IPS-NIHi7 (cell line): ENCODE measurements around the gene ABCC2.
"Not testable (repeated sequence)": the region's sequence is repeated elsewhere in the genome, so short reads cannot be mapped to it uniquely, and the experiment has no call there.

ENCODE experiments used
- DNase-seq: peaks from one replicate; pipeline ENCODE4 v3.0.0; 2012; ENCODE audit warnings: mixed read lengths; ENCODE audit errors: extremely low spot score

Gene ABCC2

DNA sequence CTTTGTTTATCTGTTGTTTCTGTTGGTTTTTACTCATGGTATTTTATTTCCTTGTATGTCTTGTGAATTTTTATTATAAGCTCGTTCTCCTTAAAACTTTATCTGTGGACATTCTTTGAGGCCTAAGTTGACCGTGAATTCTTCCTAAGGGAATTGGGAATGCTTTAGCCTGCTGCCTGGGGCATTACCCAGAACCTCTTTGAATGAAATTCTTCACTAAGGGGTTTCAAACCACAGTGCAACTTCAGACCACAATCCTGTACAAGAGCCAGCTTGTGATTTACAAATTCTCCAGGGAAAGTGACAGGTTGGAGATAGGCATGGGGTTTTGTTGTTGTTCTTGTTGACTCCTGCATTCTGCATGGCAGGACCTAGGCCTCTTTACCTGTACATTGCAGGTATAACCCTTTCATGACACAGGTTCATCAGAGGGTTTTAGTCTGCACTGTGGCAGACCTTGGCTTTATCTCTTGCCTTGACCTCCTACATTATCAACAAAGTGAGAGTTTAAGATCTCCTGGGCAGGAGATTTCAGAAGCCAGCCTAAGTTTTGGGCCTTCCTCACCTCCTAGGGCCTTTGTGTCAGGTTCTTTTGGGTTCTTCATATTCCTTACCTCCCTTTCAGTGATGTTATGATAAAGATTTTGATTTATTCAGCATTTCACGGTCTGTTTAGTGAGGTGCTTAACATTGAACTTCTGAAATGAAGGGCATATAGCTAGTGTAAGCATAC lies 70.2 kb downstream of the ABCC2 start:
- peak; percentile 3 for DNase-seq

DNA sequence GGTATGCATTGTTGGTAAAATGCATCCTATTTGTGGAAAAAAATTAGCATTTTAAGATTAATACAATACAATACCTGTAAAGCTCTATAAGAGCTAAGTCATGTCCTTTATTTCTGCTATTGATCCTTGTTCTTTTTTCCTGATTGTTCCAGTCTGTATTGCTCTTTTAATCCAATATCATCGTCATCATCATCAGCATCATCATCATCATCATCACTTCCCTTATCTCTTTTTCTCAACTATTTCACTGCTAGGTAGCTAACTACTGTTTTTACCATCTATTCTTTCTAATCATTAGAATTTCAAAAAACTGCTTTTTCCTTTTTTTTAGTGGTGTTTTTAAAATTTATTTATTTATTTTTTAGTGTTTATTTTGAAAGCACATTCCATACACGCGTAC lies 71.2 kb downstream of the ABCC2 start:
- DNase-seq: no peak

DNA sequence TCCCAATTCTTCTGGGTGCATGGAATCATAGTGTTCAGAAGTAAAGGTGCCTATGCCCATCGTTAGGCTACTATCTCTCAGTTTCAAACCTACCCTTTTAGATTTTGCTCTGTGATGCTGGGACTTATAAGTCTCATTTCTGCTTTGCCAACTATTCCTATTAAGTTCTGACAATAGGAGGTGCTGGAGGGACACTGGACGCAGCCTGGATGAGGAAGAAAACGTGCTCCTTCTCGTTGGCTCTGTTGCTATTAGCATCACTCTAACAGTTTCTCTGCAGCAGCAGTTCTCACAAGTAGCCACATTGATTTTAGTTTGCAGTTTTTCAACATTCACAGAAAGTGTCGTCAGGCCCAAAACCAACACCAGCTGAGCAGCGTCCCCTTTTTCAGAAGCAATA lies 72.4 kb downstream of the ABCC2 start:
- peak; percentile 50 for DNase-seq

DNA sequence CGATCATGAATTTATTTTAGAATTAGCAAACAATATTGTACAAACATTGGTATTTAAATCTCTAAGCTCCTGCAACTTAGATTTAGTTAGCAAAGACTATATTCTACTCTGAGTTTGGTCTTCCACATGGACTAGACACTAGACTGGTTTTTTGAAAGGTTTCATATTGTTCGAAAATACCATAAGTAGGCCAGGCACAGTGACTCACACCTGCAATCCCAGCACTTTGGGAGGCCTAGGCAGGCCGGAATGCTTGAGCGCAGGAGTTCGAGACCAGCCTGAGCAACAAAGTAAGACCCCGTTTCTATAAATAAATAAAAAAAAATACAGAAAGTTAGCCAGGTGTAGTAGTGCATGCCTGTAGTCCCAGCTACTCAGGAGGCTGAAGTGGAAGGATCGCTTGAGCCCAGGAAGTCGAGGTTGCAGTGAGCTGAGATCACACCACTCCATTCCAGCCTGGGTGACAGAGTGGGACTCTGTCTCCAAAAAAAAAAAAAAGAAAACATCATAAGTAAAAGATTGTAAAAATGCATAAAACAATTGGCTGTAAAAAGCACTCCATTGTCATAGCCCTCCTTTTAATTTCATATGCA lies 73.1 kb downstream of the ABCC2 start:
- no peak for DNase-seq

DNA sequence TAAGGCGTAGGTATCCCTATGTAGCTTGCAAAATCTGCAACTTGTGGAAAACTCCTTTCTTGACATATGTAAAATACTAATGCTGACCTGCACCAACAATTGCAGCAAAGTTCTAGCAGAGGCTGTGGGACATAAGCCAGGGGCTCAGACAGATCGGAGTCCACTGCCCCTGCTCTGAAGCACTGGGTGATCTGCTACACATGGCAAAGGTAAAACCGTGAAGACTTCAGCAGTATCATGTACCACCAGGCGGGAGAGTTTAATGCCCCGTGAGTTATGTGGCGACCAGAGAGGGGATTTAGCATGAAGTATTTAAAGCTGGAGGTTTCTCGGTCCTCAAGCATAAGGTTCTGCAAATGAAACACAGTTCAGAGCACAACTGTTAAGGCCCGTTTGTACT lies 76.4 kb downstream of the ABCC2 start:
- peak; percentile 1 for DNase-seq

DNA sequence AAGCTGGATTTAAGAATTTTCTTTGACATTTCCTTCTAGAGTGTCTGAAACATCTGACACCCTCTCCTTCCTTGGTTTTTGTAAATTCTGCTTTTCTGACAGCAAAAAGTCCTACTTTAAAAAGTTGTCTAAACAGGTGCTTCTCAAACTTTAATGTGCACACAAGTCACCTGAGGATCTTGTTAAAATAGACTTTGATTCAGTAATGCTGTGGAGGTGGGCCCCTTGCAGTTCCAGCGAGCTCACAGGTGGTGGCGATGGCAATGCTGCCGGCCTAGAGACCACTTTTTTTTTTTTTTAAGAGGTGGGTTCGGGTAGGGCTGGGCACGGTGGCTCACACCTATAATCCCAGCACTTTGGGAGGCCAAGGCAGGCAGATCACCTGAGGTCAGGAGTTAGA lies 77.1 kb downstream of the ABCC2 start:
- DNase-seq: peak; percentile 55

DNA sequence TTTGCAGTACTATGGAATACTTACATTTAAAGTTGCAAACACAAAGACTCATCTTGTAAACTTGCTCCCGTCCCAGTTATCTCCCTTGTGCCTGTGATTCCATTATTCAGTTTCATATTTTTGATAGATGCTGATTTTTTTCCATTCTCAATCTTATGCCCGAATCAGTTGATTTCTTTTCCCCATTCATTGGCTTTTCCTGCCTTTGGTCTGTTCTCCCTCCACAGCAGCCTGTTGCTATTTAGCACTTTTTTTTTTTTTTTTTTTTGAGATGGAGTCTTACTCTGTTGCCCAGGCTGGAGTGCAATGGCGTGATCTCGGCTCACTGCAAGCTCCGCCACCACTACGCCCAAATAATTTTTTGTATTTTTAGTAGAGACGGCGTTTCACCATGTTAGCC lies 78.0 kb downstream of the ABCC2 start:
- no peak for DNase-seq

DNA sequence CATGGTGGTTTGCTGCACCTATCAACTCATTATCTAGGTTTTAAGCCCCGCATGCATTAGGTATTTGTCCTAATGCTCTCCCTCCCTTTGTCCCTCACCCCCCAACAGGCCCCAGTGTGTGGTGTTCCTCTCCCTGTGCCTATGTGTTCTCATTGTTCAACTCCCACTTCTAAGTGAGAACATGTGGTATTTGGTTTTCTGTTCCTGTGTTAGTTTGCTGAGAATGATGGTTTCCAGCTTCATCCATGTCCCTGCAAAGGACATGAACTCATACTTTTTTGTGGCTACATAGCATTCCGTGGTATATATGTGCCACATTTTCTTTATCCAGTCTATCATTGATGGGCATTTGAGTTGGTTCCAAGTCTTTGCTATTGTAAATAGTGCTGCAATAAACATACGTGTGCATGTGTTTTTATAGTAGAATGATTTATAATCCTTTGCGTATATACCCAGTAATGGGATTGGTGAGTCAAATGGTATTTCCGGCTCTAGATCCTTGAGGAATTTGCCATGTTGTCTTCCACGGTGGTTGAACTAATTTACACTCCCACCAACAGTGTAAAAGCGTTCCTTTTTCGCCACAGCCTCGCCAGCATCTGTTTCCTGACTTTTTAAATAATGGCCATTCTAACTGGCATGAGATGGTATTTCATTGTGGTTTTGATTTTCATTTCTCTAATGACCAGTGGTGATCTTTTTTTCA lies 81.2 kb downstream of the ABCC2 start:
- DNase-seq: not testable (repeated sequence)

DNA sequence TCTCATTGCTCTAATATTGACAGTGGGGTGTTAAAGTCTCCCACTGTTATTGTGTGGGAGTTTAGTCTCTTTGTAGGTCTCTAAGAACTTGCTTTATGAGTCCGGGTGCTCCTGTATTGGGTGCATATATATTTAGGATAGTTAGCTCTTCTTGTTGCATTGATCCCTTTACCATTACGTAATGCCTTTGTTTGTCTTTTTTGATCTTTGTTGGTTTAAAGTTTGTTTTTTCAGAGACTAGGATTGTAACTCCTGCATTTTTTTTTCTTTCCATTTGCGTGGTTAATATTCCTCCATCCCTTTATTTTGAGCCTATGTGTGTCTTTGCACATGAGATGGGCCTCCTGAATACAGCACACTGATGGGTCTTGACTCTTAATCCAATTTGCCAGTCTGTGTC lies 84.8 kb downstream of the ABCC2 start:
- not testable (repeated sequence) for DNase-seq

DNA sequence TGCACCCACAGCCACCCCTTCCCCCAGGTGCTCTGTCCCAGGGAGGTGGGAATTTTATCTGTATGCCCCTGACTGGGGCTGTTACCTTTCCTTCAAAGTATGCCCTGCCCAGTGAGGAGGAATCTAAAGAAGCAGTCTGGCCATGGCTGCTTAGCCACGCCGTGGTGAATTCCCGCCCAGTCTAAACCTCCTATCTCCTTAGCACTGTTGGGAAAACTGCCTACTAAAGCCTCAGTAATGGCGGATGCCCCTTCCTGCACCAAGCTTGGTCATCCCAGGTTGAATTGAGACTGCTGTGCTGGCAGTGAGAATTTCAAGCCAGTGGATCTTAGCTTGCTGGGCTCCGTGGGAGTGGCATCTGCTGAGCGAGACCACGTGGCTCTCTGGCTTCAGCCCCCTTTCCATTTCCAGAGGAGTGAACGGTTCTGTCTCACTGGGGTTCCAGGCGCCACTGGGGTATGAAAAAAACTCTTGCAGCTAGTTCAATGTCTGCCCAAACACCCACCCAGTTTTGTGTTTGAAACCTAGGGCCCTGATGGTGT lies 87.2 kb downstream of the ABCC2 start:
- peak; percentile 5 for DNase-seq

DNA sequence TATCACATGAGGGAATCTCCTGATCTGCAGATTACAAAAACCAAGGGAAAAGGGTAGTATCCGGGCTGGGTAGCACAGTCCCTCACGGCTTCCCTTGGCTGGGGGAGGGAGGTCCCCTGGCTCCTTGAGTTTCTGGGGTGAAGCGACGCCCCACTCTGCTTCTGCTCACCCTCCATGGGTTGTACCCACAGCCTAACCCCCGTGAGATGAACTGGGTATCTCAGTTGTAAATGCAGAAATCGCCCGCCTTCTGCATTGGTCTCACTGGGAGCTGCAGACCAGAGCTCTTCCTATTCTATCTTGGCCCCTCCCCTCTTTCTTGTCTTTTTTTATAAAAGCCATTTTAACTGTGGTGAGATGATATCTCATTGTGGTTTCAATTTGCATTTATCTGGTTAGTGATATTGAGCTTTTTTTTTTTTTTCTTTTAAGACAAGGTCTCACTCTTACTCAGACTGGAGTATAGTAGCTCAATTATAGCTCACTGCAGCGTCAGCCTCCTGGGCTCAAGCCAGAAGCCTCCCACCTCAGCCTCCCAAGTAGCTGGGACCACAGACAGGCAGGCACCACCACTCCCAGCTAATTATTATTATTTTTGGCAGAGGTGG lies 87.8 kb downstream of the ABCC2 start:
- DNase-seq: no peak

DNA sequence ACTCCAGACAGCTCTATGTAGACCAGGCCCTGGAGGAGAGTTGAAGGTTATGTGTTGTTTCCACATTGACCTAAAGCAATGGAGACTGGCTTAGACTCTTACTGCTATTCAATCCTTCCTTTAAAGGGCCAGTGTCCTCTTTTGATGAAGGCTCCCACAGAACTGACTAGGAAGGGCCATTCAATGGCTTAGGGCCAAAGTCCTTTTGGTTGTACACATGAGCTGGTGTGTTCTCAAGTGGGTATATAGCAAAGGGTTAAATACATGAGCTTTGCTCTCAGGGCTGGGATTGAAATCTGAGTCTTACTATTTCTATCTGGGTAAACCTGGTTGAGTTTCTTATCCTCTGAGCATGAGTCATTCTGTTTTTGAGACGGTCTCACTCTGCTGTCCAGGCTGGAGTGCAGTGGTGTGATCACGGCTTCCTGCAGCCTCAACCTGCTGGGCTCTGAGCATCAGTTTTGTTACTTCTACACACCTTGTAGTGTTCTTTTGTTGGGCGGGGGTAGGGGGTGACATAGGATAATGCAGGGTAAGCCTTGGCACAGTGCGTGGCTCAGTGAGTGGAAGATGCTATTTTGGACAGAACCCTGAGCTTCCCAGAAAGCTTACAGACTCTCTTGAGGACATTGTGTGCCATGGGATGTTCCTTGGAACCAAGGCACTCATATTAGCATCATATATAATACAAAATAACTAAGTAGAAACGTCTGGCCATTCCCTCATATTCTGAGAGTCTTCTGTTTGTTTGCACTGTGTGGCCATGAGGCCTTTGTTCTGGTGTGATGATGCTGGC lies 90.1 kb downstream of the ABCC2 start:
- DNase-seq: peak; percentile 8

DNA sequence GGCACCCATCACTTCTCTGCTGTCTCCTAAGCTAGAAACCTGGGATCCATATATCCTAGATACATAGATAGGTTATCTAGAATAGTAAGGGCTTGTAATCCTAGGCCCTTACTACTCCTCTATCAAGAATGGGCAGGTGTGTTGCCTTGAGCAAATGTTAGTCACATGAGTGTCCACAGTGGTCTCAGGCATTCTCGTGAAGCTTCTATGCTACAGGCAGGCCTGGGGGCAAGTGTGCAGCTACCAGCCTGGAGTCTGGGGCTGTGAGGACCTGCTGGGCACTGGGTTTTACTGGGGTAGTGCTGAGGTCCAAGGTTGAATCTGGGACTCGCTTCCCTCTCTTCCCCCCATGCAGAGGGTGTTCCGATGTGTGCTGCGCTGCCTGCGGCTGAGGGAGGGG lies 91.4 kb downstream of the ABCC2 start:
- no peak for DNase-seq

DNA sequence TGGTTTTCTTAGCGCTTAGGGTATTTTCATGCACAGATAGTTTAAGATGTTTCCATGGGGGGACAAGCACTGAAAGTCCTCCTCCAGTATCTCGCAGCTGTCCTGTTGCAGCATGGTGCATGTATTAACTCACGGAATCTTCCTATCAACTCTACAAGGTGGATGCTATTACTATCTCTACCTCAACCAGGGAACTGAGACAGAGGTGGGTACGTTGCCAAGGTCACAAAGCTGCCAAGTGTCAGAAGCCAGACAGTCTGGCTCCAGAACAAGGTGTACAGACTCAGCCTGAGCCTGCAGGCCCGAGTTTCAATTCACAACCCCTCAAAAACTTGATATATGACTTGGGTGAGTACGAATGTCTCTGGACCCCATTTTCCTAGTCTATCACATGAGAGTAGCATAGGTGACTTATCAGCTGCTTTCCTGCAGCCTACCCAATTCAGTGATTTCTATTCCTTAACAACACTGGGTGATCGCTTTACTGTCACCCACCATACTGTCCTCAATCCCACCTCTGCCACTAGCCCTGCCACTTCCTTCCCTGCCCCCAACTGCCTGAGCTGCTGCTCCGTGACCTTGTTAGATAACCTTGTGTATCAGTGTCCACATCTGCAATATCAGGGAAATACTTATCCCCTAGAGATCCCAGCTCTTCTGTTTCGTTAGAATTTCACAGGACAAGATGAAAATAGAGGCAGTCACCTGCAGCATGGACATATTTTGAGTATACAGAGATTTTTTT lies 92.1 kb downstream of the ABCC2 start:
- peak; percentile 8 for DNase-seq

DNA sequence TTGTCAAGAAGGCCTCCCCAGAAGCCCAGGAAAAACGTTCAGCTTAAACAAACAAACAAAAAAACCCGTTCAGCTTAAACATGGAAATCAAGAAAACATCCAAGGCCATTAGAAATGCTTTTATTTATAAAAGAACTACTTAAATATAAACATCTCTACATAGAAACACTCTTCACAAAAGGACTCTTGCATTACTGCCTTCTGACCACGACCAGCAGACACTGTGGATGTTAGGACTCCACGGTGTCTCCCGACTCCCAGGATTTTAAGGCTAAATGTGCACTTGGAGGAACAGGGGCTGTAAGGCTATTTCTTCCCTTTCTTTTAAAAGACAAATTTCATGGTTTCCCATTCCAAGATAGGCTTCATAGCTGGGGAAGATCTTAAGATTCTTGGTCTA lies 93.0 kb downstream of the ABCC2 start:
- DNase-seq: peak; percentile 5

DNA sequence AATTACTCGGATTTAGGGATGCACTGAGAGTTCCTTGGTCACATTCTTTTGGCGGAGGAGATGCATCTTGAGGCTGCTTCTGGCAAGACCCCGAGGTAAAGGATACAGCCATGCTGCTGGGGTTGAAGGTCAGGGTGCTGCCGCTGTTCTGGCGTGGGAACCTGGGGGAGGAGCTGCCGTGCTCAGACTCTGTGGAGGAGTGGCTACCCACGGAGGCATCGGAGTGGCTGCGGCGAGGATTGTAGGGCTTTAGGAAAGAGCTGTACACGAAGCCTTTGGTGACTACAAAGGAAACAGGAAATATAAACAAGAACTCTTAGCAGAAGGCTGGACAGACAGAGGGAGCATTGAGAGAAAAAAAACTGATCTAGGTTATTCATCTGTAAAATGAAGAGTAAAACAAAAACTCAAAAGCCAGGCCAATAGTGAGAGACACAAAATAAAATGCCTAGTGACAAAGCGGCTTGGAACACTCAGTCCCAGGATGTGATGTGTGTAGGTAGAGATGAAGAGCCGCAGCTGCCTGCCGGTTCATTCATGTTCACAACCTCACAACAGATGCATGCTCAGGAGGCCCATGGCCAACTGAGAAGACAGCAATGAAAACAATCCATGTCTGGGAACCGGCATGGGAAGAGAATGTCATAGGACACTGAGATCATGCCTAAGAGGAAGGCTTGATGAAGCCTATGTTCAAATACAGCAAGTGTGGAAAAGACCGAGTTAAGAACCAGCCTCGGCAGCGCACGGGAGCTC lies 97.8 kb downstream of the ABCC2 start:
- DNase-seq: no peak

DNA sequence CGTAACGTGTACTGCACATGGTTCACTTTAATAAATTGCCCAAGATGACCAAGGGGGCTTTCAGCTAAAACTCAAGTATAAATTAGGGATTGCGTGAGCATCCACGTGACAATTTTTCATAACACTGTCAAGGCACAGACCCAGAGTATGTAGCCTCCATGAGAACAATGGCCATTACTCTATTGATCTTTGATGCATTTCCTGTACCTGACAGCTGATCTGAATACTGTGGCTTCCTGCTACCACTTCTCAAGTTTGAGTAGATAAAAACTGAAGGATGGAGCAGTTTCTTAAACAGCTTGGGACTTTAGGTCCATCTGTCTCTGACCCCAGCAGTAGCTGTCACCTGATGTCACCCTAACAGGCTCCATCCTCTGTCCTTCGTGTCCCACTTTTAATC lies 98.9 kb downstream of the ABCC2 start:
- DNase-seq: no peak

DNA sequence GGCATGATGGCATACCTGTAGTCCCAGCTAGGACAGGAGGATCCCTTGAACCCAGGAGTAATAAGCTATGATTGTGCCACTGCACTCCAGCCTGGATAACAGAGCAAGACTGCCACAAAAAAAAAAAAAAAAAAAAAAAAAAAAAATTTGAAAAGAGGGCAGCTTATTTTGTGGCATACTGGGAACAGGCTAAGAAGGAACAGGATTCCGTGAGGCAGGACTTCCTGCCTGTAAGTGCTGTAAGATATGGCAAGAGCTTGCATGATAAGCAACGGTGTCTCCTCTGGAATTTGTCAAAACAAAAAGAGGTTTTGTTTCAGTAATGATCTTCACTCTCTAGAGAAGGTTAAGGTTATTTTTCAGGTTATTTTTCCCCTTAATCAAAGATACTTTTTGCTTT lies 101.1 kb downstream of the ABCC2 start:
- DNase-seq: no peak

DNA sequence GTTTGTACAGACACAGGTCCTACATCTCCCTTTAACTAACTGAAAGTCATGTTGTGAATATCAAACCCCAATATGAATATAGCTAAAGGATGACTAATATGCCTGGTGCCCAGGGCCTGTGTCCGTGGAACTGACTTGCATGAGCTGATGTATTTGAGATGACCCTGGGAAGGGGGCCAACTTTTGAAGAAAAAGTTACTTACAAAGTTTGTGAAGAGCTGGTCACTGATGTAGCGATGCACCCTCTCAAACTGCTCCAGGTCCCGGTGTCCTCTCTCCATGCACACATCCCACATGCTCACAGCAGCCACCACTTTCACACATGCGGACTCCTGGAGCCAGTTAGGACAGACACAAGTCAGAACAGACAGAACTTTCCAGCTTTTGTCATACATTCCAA lies 106.2 kb downstream of the ABCC2 start:
- DNase-seq: no peak

DNA sequence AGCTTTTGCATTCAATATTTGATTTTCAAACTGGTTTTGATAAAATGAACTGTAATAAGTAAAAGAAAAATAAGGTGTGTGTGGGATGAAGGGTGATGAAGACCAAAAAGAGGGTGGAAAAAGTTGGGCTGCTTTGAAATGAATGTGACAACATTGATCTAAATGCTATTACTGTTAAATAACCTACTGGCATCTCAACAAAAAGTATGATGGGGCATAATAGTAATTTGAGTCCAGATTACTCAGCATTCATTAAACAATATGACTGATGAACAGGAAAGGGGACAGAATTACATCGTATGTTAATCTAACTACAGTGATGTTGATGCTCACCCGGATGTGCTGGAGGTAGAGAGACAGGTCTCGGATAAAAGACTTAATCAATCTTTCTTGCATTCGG lies 112.2 kb downstream of the ABCC2 start:
- DNase-seq: no peak
